ENCODE measurements around the gene TMPRSS12.
"Not testable (repeated sequence)": the region's sequence is repeated elsewhere in the genome, so short reads cannot be mapped to it uniquely, and the experiment has no call there.

TMPRSS12 gene

DNA sequence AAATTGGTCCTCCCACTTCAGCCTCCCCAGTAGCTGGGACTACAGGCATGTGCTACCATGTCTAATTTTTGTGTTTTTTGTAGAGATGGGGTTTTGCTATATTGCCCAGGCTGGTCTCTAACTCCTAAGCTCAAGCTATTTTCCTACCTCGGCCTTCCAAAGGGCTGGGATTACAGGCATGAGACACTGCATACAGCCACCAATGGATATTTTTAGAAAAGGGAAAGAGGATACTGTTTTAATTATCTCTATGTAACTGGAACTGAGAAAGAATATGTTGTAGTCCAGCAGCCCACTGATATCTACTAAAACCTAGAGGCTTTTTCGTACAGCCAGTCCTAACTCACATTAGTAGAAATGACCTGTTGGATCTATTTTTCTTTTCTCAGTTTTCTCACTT, 6.2 kb downstream of the TMPRSS12 start:
- no peak overlapping the region for H3K4me3 ChIP-seq (ENCODE audit: low read length)
- DNase-seq (ENCODE audit: low read depth, low spot score) = no peak

DNA sequence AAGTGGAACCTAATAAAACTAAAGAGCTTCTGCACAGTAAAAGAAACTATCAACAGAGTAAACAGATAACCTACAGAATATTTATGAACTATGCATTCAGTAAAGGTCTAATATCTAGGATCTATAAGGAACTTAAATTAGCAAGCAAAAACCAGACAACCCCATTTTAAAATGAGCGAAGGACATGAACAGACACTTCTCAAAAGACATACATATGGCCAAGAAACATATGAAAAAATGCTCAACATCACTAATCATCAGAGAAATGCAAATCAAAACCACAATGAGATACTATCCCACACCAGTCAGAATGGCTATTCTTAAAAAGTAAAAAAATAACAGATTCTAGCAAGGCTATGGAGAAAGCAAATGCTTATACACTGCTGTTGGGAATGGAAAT, 12.5 kb downstream of the TMPRSS12 start:
- not testable (repeated sequence) for DNase-seq (ENCODE audit: low read depth, low spot score); H3K4me3 ChIP-seq (ENCODE audit: low read length)

DNA sequence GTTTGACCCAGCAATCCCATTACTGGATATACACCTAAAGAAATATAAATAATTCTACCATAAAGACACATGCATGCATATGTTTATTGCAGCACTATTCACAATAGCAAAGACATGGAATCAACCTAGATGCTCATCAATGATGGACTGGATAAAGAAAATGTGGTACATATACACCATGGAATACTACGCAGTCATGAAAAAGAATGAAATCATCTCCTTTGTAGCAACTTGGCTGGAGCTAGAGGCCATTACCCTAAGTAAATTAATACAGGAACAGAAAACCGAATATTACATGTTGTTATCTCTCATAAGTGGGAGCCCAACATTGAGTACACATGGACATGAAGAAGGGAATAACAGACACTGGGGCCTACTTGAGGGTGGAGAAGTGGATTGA, 13.0 kb downstream of the TMPRSS12 start:
- H3K4me3 ChIP-seq (ENCODE audit: low read length) = not testable (repeated sequence)

DNA sequence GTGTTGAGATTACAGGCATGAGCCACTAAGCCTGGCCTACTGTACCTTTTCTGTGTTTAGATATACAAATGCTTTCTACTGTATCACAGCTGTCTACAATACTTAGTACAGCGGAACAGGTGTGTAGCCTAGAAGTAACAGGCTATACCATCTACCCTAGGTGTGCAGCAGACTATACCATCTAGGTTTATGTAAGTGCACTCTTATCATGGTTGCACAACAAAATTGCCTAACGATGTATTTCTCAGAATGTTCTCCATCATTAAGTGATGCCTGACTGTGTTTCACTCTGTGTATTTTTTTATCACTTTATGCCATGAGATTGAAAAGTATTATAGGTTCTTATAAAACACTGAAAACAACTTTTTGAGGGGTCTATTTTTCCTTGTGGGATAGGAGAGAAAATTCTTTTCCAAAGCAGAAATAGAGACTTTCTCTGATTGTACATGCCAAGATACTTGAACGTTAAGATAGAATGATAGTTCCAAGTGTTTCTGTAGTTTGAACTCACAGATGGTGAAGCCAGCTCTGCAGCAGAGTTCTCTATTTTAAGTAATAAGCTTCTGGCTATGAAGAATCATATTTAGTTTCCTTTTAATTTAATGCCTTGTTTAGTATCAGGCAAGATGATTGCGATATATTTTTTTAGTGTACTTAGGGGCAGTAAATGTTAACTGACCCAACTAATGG, 17.0 kb downstream of the TMPRSS12 start:
- H3K4me3 ChIP-seq (ENCODE audit: low read length) = no peak overlapping the region
- no peak for DNase-seq (ENCODE audit: low read depth, low spot score)

More for the DNA sequence above, 13.0 kb downstream of the TMPRSS12 start:
- DNase-seq (ENCODE audit: low read depth, low spot score) = not testable (repeated sequence)

DNA sequence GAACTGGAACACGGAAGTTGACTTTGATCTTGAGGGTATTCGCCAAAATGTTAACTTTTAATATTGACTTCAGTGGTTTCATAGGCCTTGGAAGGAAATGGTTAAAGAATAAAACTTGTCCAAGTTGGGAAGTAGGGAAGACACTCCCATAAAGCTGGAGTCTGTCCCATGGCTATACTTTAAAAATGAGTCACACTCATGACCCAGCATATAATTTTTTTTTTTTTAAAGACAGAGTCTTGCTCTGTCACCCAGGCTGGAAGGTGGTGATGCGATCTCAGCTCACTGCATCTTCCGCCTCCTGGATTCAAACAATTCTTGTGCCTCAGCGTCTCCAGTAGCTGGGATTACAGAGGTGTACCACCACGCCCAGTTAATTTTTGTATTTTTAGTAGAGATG, 19.6 kb downstream of the TMPRSS12 start:
- no peak overlapping the region for H3K4me3 ChIP-seq (ENCODE audit: low read length)
- DNase-seq (ENCODE audit: low read depth, low spot score) = no peak

DNA sequence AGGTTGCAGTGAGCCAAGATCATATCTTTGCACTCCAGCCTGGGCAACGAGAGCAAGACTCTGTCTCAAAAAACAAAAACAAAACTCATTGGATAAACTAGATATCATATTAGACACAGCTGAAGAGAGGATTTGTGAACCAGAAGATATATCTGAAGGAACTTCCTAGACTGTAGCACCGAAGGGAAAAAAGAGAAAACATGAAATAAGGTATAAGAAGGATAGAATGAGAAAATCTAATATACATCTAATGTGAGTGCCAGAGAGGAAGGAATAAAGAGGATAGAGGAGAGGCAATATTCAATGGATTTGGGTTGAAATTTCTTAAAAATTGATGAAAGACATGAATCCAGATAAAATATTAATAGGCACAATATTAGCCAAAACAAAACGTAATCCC, 22.5 kb downstream of the TMPRSS12 start:
- no peak overlapping the region for H3K4me3 ChIP-seq (ENCODE audit: low read length)
- no peak for DNase-seq (ENCODE audit: low read depth, low spot score)

DNA sequence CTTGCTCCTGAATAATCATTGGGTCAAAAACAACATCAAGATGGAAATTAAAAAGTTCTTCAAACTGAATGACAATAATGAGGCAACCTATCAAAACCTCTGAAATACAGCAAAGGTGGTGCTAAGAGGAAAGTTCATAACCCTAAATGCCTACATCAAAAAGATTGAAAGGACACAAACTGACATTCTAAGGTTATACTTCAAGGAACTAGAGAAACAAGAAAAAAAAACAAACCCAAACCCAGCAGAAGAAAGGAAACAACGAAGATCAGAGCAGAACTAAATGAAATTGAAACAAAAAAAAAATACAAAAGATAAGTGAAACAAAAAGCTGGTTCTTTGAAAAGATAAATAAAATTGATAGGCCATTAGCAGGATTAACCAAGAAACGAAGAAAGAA, 26.2 kb downstream of the TMPRSS12 start:
- DNase-seq (ENCODE audit: low read depth, low spot score) = peak; percentile 8
- H3K4me3 ChIP-seq (ENCODE audit: low read length) = not testable (repeated sequence)

DNA sequence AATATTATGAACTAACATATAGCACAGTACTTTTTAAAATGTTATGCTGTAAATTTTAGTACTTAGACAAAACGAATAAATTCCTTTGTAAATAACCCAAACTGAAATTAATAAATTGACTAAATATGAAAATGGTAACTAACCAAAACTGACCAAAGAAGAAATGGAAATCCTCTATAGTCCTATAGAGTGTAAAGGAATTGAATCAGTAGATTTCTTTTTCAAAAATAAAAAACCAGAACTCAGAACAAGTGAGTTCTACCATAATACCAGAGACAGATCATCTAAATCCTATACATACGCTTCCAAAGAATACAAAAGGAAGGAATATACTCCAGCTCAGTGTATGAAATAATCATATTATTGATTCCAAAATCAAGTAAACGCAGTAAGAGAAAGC, 39.8 kb downstream of the TMPRSS12 start:
- H3K4me3 ChIP-seq (ENCODE audit: low read length) = no peak overlapping the region

DNA sequence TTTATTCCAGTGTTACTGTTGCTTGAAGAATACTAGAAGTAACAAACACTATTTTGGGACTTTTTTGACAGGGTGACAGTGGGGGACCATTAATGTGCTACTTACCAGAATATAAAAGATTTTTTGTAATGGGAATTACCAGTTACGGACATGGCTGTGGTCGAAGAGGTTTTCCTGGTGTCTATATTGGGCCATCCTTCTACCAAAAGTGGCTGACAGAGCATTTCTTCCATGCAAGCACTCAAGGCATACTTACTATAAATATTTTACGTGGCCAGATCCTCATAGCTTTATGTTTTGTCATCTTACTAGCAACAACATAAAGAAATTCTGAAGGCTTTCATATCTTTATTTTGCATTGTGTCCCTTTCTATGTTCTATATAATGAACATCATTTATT, 44.5 kb downstream of the TMPRSS12 start:
- H3K4me3 ChIP-seq (ENCODE audit: low read length) = no peak overlapping the region
- DNase-seq (ENCODE audit: low read depth, low spot score) = no peak

More for the DNA sequence above, 39.8 kb downstream of the TMPRSS12 start:
- no peak for DNase-seq (ENCODE audit: low read depth, low spot score)

DNA sequence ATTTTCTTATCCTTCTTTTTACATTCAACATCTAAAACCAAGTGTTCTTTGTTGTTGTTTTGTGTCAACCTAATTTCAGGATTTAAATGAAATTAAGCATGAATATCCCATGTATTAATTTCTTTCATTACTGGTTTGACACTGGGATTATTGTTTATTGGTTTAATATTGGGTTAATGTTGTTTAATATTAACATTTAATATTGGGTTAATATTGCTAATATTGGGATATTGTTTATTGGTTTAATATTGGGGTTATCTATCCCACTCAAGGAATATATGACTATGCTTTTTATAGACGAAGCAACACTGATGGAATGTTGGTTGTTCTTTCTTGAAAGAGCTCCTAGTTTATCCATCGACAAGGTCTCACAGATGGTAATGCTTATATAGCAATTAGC, 45.9 kb downstream of the TMPRSS12 start:
- H3K4me3 ChIP-seq (ENCODE audit: low read length) = no peak overlapping the region
- no peak for DNase-seq (ENCODE audit: low read depth, low spot score)

DNA sequence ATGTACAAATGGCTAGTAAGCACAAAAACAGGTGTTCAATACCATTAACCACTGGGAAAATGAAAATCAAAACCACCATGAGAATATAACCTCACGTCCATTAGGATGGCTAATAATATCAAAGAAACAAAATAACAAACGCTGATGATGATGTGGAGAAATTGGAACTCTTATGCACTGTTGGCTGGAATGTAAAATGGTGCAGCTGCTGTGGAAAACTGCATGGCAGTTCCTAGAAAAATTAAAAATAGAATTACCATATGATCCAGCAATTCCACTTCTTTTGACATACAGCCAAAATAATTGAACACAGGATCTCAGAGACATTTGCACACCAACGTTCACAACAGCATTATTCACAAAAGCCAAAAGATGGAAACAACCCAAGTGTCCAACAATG, 51.5 kb downstream of the TMPRSS12 start:
- DNase-seq (ENCODE audit: low read depth, low spot score) = no peak
- H3K4me3 ChIP-seq (ENCODE audit: low read length) = no peak overlapping the region

DNA sequence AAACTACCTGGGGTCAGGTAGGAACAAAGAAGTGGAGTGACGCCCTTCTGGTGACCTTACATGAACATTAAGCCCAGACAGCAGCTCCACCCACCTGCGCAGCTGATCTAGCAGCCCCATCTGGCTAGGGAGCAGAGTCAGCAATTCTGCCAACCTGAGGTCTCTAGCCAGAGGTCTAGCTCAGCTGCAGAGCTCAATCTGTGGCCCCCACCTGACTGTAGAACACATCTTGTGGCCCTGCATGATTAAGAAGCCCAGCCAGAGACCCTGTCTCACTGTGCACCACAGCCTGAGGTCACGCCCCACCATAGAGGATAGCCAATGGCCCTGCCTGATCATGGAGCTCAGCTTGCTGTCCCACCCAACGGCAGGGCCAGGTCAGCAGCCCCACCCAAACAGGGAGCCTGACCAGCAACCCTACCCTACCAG, 59.0 kb downstream of the TMPRSS12 start:
- no peak for DNase-seq (ENCODE audit: low read depth, low spot score)
- H3K4me3 ChIP-seq (ENCODE audit: low read length) = no peak overlapping the region

DNA sequence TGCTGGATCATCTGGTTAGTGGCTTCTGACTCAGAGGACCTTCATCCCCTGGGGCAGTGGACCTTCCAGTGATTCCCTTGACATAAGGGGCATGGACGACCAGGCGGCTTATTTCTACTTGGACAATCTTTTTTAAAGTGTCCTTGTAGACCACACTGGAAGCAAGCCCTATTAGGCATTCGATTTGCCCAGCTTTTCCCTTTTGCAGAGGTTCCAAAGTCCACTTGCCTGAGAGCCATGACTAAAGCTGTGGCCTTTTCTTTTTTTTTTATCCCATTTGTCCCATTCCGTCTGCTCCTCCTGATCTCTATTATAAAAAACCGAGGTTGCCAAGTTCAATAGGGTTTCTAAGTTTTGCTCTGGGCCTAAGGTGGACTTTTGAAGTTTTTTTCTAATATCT, 65.8 kb downstream of the TMPRSS12 start:
- not testable (repeated sequence) for H3K4me3 ChIP-seq (ENCODE audit: low read length); DNase-seq (ENCODE audit: low read depth, low spot score)

DNA sequence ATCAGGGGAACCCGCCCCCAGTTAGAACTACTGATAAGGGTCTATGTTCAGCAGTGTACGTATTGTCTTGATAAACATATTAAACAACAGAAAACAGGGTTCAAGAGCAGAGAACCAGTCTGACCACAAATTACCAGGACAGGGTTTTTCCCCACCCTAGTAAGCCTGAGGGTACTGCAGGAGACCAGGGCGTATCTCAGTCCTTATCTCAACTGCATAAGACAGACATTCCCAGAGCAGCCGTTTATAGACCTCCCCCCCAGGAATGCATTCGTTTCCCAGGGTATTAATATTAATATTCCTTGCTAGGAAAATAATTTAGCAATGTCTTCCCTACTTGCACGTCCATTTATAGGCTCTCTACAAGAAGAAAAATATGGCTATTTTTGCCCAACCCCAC, 69.6 kb downstream of the TMPRSS12 start:
- H3K4me3 ChIP-seq (ENCODE audit: low read length); DNase-seq (ENCODE audit: low read depth, low spot score): not testable (repeated sequence)

DNA sequence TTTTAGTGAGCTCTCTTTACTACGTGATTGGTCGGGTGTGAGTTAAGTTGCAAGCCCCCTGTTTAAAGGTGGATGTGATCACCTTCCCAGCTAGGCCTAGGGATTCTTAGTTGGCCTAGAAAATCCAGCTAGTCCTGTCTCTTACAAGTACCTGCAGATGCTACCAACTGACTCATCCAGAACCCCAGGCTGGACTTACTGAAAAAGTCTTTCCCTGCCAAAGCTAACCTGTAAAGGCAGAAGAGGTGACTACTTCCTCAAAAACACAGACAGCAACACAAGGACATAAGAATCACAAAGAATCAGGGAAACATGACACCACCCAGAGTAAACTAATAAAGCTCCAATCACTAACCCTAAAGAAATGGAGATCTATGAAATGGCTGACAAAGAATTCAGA, 70.5 kb downstream of the TMPRSS12 start:
- DNase-seq (ENCODE audit: low read depth, low spot score) = no peak
- no peak overlapping the region for H3K4me3 ChIP-seq (ENCODE audit: low read length)

DNA sequence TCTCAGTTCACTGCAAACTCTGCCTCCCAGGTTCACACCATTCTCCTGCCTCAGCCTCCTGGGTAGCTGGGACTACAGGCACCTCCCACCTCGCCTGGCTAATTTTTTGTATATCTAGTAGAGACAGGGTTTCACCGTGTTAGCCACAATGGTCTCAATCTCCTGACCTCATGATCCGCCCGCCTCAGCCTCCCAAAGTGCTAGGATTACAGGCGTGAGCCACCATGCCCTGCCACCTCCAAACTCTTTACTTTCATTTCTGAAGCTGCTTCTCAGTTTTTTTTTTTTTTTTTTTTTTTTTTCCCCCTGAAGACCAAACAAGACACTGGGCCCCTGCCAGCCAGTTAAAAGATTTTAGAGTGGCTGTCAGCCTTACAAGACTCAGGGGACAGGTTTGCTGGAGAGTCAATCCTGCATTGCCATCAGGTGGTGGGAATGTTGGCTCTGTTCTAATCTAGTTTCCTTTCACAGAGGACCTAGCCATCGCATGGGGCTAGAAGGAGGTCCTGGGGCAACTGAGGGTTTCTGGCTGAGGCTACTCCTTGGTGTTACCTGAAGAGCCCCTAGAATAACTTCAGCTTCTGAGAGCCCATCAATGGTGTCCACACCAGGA, 72.3 kb downstream of the TMPRSS12 start:
- no peak overlapping the region for H3K4me3 ChIP-seq (ENCODE audit: low read length)
- no peak for DNase-seq (ENCODE audit: low read depth, low spot score)

DNA sequence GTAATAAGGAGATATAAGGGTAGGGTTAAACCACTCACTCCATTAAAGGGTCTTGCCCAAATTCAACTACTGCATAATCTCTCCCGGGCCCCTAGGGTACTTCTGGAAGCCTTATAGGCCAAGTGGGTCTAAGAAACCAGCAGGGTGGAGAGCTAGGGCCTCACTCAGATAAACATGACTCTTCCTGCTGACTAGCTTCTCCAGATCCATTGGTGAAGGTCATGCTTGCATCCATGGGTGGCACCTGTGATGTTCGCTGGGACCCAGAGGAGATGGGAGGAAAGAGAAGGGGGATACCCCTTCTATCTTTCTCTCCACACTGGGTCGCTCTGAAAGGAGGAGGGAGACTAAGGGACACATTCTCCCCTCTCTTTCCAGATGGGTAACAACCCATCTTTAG, 73.6 kb downstream of the TMPRSS12 start:
- DNase-seq (ENCODE audit: low read depth, low spot score) = no peak
- H3K4me3 ChIP-seq (ENCODE audit: low read length) = no peak overlapping the region

DNA sequence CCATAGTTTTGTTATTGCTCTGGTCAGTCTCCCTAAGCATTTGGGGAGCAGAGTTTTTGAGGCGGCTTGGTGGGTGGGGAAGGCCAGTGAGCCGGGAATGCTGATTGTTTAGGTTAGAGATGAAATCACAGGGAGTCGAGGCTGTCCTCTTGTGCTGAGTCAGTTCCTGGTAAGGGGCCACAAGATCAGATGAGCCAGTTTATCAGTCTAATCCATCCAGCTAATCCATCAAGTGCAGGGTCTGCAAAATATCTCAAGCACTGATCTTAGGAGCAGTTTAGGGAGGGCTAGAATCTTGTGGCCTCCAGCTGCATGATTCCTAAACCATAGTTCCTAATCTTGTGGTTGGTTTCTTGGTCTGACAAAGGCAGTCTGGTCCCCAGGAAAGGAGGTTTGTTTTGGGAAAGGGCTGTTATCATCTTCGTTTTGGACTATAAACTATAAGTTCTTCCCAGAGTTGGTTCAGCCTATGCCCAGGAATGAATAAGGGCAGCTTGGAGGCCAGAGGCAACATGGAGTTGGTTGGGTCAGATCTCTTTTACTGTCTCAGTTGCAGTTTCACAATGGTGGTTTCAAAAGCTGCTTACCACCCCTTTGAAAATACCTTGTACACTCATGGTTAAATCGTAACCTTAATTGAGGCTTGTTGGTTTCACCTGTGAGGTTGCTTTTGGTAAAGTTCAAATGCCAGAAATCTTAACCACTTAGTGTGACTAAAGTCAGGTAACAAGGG, 76.0 kb downstream of the TMPRSS12 start:
- no peak overlapping the region for H3K4me3 ChIP-seq (ENCODE audit: low read length)
- no peak for DNase-seq (ENCODE audit: low read depth, low spot score)

DNA sequence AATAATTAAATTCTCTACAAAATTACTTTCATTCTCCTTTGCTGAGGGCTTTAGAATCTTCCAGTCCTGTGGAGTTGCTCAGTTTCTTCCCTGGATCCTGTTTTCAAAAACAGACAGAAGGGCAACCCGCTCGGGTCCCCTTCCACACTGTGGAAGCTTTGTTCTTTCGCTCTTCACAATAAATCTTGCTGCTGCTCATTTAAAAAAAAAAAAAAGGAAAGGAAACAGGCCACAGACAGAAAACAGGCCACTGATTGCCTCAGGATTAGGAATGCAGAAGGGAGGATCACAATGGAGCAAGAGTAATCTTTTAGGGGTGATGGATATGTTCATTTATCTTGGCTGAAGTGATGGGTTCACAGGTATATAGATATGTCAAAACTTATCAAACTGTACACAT, 80.1 kb downstream of the TMPRSS12 start:
- DNase-seq (ENCODE audit: low read depth, low spot score) = no peak
- H3K4me3 ChIP-seq (ENCODE audit: low read length) = no peak overlapping the region

DNA sequence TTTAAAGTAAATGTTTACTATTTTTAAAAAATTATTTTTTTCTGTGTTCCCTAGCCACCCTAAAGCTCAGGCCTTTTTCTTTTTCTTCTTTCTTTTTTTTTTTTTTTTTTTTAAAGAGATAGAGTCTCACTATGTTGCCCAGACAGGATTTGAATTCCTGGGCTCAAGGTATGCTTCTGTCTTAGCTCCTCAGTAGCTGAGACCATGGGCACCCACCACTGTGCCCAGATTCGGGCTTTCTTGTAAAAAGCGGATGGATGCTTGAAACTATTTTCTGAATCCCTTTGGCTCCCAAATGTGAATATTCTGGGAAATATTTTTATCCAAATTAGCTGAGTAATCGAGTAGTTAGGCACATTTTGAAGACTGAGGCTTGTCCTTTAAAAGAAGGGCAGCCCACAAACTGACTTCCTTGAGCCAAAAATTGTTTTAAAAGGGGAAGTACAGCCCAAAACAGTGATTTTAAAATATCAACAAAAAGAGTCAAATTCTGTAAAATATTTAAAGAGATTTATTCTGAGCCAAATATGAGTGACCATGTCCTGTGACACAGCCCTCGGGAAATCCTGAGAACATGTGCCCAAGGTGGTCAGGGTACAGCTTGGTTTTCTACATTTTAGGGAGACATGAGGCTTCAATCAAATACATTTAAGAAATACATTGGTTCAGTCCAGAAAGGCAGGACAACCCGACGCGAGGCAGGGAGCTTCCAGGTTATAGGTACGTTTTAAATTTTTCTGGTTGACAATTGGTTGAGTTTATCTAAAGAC, 80.8 kb downstream of the TMPRSS12 start:
- no peak for DNase-seq (ENCODE audit: low read depth, low spot score)
- H3K4me3 ChIP-seq (ENCODE audit: low read length) = no peak overlapping the region

Measured in Jurkat, Clone E6-1 (cell line).